GM19193 (cell line): ENCODE measurements around the gene KRTAP9-3.
"Not testable (repeated sequence)": the region's sequence is repeated elsewhere in the genome, so short reads cannot be mapped to it uniquely, and the experiment has no call there.

Source experiments
- POLR2A ChIP-seq: IDR thresholded peaks from 4 replicates; pipeline ENCODE4 v1.6.1; 2011; ENCODE audit not compliant: insufficient read depth, insufficient read length; ENCODE audit errors: extremely low read depth

The KRTAP9-3 gene

GRCh38 chr17:41232399-41233105 lies at the start of gene KRTAP9-3:
Gene KRTAP9-3, plus strand, starts transcription at chr17:41232449. Its CDS starts 53 bp downstream, at chr17:41232502.
- not testable (repeated sequence) for TF ChIP-seq POLR2A

GRCh38 chr17:41184480-41184961 lies 47.7 kb upstream of the KRTAP9-3 start, which contains the start of gene KRTAP4-1:
Gene KRTAP4-1, minus strand, starts transcription at chr17:41184911. Its CDS starts 57 bp downstream, at chr17:41184854.
- TF ChIP-seq POLR2A = no peak

- no peak for TF ChIP-seq POLR2A
Observed at GRCh38 chr17:41185001-41185400, 47.2 kb upstream of the KRTAP9-3 start.

- TF ChIP-seq POLR2A = no peak
Observed at GRCh38 chr17:41186872-41187271, 45.4 kb upstream of the KRTAP9-3 start.

GRCh38 chr17:41189837-41190318 lies 42.4 kb upstream of the KRTAP9-3 start, which contains the start of gene KRTAP9-1:
Gene KRTAP9-1, plus strand, starts transcription at chr17:41189887. Its CDS starts 0 bp downstream, at chr17:41189887.
- TF ChIP-seq POLR2A = not testable (repeated sequence)

- TF ChIP-seq POLR2A = no peak
Observed at GRCh38 chr17:41190328-41190727, 41.9 kb upstream of the KRTAP9-3 start.

- TF ChIP-seq POLR2A = no peak
Observed at GRCh38 chr17:41196068-41196467, 36.2 kb upstream of the KRTAP9-3 start.

- no peak for TF ChIP-seq POLR2A
Observed at GRCh38 chr17:41199421-41200078, 32.7 kb upstream of the KRTAP9-3 start.

GRCh38 chr17:41211845-41212466 lies 20.3 kb upstream of the KRTAP9-3 start:
- TF ChIP-seq POLR2A = no peak

GRCh38 chr17:41212524-41213169 lies 19.6 kb upstream of the KRTAP9-3 start:
- no peak for TF ChIP-seq POLR2A

GRCh38 chr17:41215681-41216080 lies 16.6 kb upstream of the KRTAP9-3 start:
- TF ChIP-seq POLR2A = no peak

GRCh38 chr17:41223821-41224220 lies 8.4 kb upstream of the KRTAP9-3 start:
- no peak for TF ChIP-seq POLR2A

- TF ChIP-seq POLR2A = no peak
Observed at GRCh38 chr17:41226051-41226450, 6.2 kb upstream of the KRTAP9-3 start.

GRCh38 chr17:41226598-41227095 lies 5.6 kb upstream of the KRTAP9-3 start, which contains the start of gene KRTAP9-2:
Gene KRTAP9-2, plus strand, starts transcription at chr17:41226648. Its CDS starts 7 bp downstream, at chr17:41226655.
- TF ChIP-seq POLR2A = not testable (repeated sequence)

GRCh38 chr17:41230094-41230493 lies 2.2 kb upstream of the KRTAP9-3 start:
- TF ChIP-seq POLR2A = no peak

- TF ChIP-seq POLR2A = no peak
Observed at GRCh38 chr17:41231731-41232130, 518 bp upstream of the KRTAP9-3 start.
